ENCODE results near the gene CCDC69. TPM values are rescaled to one million over a fixed set of nuclear protein-coding genes. Genes with fewer than 3 reads are reported as not detected.
"Not testable (repeated sequence)": the region's sequence is repeated elsewhere in the genome, so short reads cannot be mapped to it uniquely, and the experiment has no call there.

CCDC69 gene
- total RNA-seq, 1 donor from 2014 or later, result 101 TPM

DNA sequence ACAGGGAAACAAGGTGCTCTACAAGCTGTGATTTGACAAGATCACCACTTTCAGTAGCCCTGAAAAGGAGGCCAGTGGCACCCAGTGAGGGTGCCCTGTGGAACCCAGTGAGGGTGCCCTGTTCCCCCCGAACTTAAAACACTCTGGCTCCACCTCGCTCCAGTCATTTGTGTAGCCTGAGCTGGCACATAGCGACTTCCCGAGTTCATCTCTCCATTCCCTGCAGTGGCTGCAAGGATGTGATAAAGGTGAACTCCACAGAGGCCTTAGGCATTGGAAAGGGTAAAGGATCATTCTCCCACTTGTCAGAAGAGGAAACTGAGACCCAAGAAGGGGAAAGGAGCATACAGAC, 44.4 kb downstream of the CCDC69 start:
- peaks cover 14% of the 10 kb centered on the region in 2 donors for H3K36me3 ChIP-seq
- intact Hi-C loops (cut with DNase I), result no loop called here
- DNase-seq (ENCODE audit: low spot score in 2 of 2), result no peak

DNA sequence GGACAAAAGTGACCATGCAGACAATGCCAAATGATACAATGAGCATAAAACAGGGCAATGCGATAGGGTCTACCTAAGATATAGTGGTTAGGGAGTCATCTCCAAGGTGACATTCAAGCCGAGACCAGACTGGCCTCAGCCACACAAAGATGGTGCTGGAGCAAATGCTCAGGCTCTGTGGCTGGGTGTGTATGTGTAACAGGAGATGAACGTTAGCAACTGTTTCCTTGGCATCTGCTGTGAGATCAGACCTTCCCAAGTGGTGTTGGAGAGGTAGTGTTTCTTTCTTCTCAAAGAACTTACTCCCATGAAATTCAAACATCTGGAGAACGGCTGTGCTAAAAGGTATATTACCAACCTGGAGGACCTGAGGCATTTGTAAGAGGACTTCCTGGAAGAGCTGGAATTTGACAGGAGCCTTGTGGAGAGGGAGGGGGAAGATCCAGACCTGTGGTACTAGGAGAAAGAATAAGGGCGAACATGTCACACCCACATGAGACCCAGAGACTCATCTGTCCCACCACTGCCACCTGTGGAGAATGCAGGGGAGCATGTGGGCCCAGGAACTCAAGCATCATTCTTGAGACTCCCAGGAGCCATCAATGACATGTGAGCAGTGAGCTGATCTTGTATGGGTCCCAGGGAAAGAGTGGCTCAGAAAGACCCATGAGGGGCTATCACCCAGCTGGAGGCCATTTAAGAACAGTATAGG, 45.0 kb downstream of the CCDC69 start:
- intact Hi-C loops (cut with DNase I), result no loop called here
- peaks cover 9 to 14% of the 10 kb centered on the region in 2 donors for H3K36me3 ChIP-seq

More for the DNA sequence above, 44.4 kb downstream of the CCDC69 start:
- H3K27me3 ChIP-seq, result no peaks in the 10 kb centered on the region
- H3K9me3 ChIP-seq, result no peaks in the 10 kb centered on the region
- H3K27ac ChIP-seq, result no peak overlapping the region
- TF ChIP-seq, protein P1, sequence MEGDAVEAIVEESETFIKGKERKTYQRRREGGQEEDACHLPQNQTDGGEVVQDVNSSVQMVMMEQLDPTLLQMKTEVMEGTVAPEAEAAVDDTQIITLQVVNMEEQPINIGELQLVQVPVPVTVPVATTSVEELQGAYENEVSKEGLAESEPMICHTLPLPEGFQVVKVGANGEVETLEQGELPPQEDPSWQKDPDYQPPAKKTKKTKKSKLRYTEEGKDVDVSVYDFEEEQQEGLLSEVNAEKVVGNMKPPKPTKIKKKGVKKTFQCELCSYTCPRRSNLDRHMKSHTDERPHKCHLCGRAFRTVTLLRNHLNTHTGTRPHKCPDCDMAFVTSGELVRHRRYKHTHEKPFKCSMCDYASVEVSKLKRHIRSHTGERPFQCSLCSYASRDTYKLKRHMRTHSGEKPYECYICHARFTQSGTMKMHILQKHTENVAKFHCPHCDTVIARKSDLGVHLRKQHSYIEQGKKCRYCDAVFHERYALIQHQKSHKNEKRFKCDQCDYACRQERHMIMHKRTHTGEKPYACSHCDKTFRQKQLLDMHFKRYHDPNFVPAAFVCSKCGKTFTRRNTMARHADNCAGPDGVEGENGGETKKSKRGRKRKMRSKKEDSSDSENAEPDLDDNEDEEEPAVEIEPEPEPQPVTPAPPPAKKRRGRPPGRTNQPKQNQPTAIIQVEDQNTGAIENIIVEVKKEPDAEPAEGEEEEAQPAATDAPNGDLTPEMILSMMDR (IDR thresholded peaks at IDR 0.05), result no peak
- no peaks in the 10 kb centered on the region for H3K4me1 ChIP-seq
- no peak overlapping the region for H3K4me3 ChIP-seq

DNA sequence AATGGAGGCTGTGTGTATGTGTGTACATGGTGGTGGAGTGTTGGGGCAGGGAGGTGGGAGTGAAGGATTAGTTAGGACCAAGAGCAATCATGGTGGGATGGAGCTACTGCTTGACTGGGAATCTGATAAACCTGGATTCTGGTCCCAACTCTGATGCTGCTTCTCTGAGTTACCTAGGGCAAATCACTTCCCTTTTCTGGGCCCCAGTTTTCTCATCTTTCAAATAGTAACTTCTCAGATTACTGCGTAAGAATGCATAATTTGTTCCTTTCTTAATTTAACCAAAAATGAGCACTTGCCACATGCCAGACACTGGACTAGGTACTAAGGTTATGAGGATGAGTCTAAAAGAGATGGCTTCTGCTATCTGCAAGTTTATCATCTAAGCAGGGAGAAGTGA, 45.5 kb downstream of the CCDC69 start:
- DNase-seq (ENCODE audit: low spot score in 2 of 2), result no peak
- intact Hi-C loops (cut with DNase I), result no loop called here

More for the DNA sequence above, 45.0 kb downstream of the CCDC69 start:
- no peaks in the 10 kb centered on the region for H3K9me3 ChIP-seq
- TF ChIP-seq, protein P1 (IDR thresholded peaks at IDR 0.05), result no peak
- no peaks in the 10 kb centered on the region for H3K4me1 ChIP-seq
- DNase-seq (ENCODE audit: low spot score in 2 of 2), result no peak
- H3K27me3 ChIP-seq, result no peaks in the 10 kb centered on the region
- H3K4me3 ChIP-seq, result no peak overlapping the region
- H3K27ac ChIP-seq, result no peak overlapping the region

DNA sequence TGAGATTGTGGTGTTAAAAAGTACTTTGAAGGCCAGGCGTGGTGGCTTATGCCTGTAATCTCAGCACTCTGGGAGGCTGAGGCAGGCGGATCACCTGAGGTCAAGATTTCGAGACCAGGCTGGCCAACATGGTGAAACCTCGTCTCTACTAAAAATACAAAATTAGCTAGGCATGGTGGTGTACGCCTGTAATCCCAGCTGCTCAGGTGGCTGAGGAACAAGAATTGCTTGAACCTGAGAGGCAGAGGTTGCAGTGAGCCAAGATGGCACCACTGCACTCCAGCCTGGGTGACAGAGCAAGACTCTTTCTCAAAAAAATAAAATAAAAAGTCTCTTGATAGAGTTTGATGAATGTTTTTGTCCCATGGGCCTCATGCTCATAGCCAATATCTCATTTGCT, 47.6 kb downstream of the CCDC69 start:
- DNase-seq (ENCODE audit: low spot score in 2 of 2); H3K27me3 ChIP-seq; H3K36me3 ChIP-seq; H3K9me3 ChIP-seq; H3K27ac ChIP-seq; H3K4me1 ChIP-seq; intact Hi-C loops (cut with DNase I); H3K4me3 ChIP-seq: not testable (repeated sequence)

More for the DNA sequence above, 45.5 kb downstream of the CCDC69 start:
- no peaks in the 10 kb centered on the region for H3K4me1 ChIP-seq
- H3K27ac ChIP-seq, result no peak overlapping the region
- TF ChIP-seq, protein P1 (IDR thresholded peaks at IDR 0.05), result no peak
- no peak overlapping the region for H3K4me3 ChIP-seq
- H3K36me3 ChIP-seq, result peaks cover 6 to 10% of the 10 kb centered on the region in 2 donors
- no peaks in the 10 kb centered on the region for H3K27me3 ChIP-seq
- H3K9me3 ChIP-seq, result no peaks in the 10 kb centered on the region

DNA sequence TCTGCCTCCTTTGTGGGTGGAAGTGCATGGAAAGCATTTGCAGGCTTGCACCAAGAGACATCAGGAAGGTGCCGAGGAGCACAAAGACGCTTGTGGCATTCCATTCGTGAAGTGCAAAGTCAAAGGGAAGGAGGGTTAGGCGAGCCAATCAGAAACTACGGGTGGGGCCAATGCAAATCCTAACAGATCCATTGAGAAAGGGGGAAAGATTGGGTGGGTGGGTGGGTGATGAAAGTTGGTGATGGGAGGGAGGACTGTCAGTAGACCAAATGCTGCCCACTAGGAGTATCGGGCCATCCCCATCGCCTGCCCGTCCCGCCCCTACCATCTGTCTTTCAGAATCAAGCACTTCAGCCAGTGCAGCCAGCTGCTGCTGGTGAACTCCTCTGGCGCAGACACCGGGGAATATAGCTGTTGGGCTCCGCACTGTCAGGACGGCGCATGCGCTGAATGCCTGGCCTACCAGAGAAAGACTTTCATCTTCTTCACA, 49.2 kb downstream of the CCDC69 start:
- no peak for DNase-seq (ENCODE audit: low spot score in 2 of 2)
- intact Hi-C loops (cut with DNase I), result no loop called here
- no peaks in the 10 kb centered on the region for H3K9me3 ChIP-seq
- no peak overlapping the region for H3K27ac ChIP-seq
- no peaks in the 10 kb centered on the region for H3K4me1 ChIP-seq
- H3K27me3 ChIP-seq, result no peaks in the 10 kb centered on the region
- H3K4me3 ChIP-seq, result peak overlapping the region in 1 of 2 donors; percentile 28
- TF ChIP-seq, protein P1 (IDR thresholded peaks at IDR 0.05), result no peak
- H3K36me3 ChIP-seq, result no peaks in the 10 kb centered on the region

DNA sequence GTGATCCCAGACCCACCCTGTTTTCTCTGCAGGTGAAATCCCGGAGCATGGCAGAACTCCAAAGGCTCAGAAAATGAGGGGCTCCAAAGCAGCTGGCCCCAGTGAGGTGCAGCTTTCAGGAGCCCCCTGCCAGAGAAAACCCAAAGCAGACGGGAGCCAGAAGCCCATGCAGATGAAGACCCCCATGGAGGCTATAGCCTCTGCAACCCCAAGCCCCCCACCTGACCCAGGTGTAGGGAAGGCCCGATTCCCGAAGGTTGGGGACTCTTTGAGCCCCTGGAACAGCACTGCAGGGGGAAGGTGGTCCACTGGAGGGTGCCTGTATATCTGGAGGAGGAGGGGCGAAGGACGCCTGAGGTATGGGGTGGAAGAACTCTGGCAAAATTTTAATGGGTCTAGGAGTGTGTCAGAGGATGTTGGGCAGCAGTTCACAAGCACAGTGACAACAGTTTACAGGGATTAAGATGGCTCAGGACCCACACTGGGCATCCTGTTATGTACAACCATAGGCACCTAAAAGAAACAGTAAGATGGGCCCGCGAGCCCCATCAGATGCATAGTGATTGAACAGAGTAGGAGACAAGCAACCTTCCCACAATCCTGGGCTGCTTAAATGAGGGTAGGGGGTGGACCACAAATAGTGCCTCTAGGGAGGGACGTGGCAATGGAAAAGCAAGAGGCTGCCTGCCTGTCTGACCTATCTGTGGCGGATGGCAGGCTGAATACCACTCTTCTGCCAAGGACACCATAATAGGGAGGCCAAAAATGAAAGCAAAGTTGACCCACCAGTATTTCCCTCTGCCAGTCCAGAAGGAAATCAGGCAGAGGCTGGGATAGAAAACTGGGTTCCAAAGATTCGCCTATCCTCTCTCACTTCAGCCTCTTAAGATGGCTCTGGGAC, 49.9 kb downstream of the CCDC69 start:
- peaks cover 0 to 3% of the 10 kb centered on the region in 2 donors for H3K4me1 ChIP-seq
- no peaks in the 10 kb centered on the region for H3K36me3 ChIP-seq
- DNase-seq (ENCODE audit: low spot score in 2 of 2), result no peak
- no peaks in the 10 kb centered on the region for H3K27me3 ChIP-seq
- TF ChIP-seq, protein P1 (IDR thresholded peaks at IDR 0.05), result no peak
- peak overlapping the region in 1 of 2 donors; percentile 28 for H3K4me3 ChIP-seq
- no peak overlapping the region for H3K27ac ChIP-seq
- intact Hi-C loops (cut with DNase I), result no loop called here
- no peaks in the 10 kb centered on the region for H3K9me3 ChIP-seq
